B cell (primary cell): ENCODE data around the gene RADX. TPM values are rescaled to one million over a fixed set of nuclear protein-coding genes. Genes with fewer than 3 reads are reported as not detected.
A peak's percentile ranks its signal among the peaks of the same experiment; 100 is the strongest.
"Not testable (repeated sequence)": the region's sequence is repeated elsewhere in the genome, so short reads cannot be mapped to it uniquely, and the experiment has no call there.

Experiments used
- ATAC-seq: fragments of 200-7000 bp; cut with Tn5 transposase; one replicate; pipeline ENCODE4 v1.10.0; 2021; ENCODE audit warnings: low read depth, mild to moderate bottlenecking, moderate number of reproducible peaks, moderate library complexity
- CTCF ChIA-PET: fragments of 350-600 bp; sonication (Branson Sonifier 250); formaldehyde crosslinking; loops from one replicate; lab custom pipeline; 2021; ENCODE audit warnings: antibody characterized with exemption, inconsistent platforms; lab: Charles Lee
- POLR2A ChIA-PET: fragments of 350-600 bp; sonication (Branson Sonifier 250); formaldehyde crosslinking; loops from one replicate; lab custom pipeline; 2021; ENCODE audit warnings: antibody characterized with exemption; lab: Charles Lee
- DNase-seq: peaks from one replicate; pipeline ENCODE4 v3.0.0; 2013
- H2AFZ ChIP-seq: 2 replicates; pipeline ENCODE4 v1.6.1; 2012; ENCODE audit warnings: mild to moderate bottlenecking, low read depth, low read length; ENCODE audit not compliant: insufficient read depth, poor library complexity, severe bottlenecking
- H3K27ac ChIP-seq, 2 donors: 1 replicate in 1 of 2; 2 replicates in 1 of 2; pipeline ENCODE4 v1.5.1; 2012 to 2013; ENCODE audit warnings: low read length in 2 of 2, mild to moderate bottlenecking in 2 of 2, moderate library complexity in 1 of 2
- H3K27me3 ChIP-seq, 4 experiments: fragments of 200-600 bp in 1 of 4; sonication (generic) in 1 of 4; replicated peaks in 1 of 4; 1 replicate in 2 of 4; 2 replicates in 2 of 4; pipeline versions ENCODE4 v1.6.1 to v1.7.0; 2013 to 2016; ENCODE audit warnings: low read length in 3 of 4, mild to moderate bottlenecking in 2 of 4, mixed read lengths in 1 of 4, moderate library complexity in 1 of 4; ENCODE audit not compliant: insufficient read depth in 4 of 4, control insufficient read depth in 3 of 4; ENCODE audit errors: control extremely low read depth in 1 of 4
- H3K36me3 ChIP-seq, 2 experiments: replicated peaks in 1 of 2; 1 replicate in 1 of 2; 2 replicates in 1 of 2; pipeline versions ENCODE4 v1.6.1 to v1.7.1; 2013; ENCODE audit warnings: low read length in 1 of 2; ENCODE audit not compliant: insufficient read depth in 2 of 2, control insufficient read depth in 1 of 2; ENCODE audit errors: control extremely low read depth in 1 of 2, extremely low read depth in 1 of 2
- H3K4me1 ChIP-seq, 2 donors: fragments of 200-600 bp in 1 of 2; sonication (generic) in 1 of 2; 1 replicate in 1 of 2; 2 replicates in 1 of 2; pipeline versions ENCODE4 v1.5.1 to v1.6.1; 2013 to 2017; ENCODE audit warnings: low read length in 2 of 2; ENCODE audit not compliant: control insufficient read depth in 2 of 2, insufficient read depth in 2 of 2
- H3K4me2 ChIP-seq: replicated peaks from 2 replicates; pipeline ENCODE3; 2012; ENCODE audit warnings: mild to moderate bottlenecking, low read depth, low read length; ENCODE audit not compliant: poor library complexity, severe bottlenecking
- H3K4me3 ChIP-seq, 5 experiments: fragments of 200-600 bp in 1 of 5; sonication (generic) in 1 of 5; 1 replicate in 3 of 5; 2 replicates in 2 of 5; pipeline versions ENCODE4 v1.5.1 to v1.7.0; 2011 to 2016; ENCODE audit warnings: low read length in 4 of 5, mild to moderate bottlenecking in 4 of 5, low read depth in 2 of 5, control low read depth in 1 of 5, moderate library complexity in 1 of 5; ENCODE audit not compliant: insufficient read depth in 1 of 5; ENCODE audit errors: control extremely low read depth in 1 of 5, extremely low read depth in 1 of 5
- H3K79me2 ChIP-seq: fragments of 200-600 bp; sonication (generic); one replicate; pipeline ENCODE4 v1.6.0; 2016; ENCODE audit warnings: low read length; ENCODE audit not compliant: control insufficient read depth, insufficient read depth
- H3K9ac ChIP-seq: fragments of 200-600 bp; sonication (generic); 2 replicates; pipeline ENCODE4 v1.6.1; 2017; ENCODE audit warnings: mild to moderate bottlenecking, low read length, moderate library complexity
- H3K9me3 ChIP-seq, 3 donors: one replicate each; pipeline versions ENCODE4 v1.6.1 to v1.7.1; 2013; ENCODE audit warnings: low read length in 2 of 3; ENCODE audit not compliant: control insufficient read depth in 2 of 3, insufficient read depth in 1 of 3; ENCODE audit errors: control extremely low read depth in 1 of 3
- H4K20me1 ChIP-seq: 2 replicates; pipeline ENCODE4 v1.6.0; 2012; ENCODE audit warnings: mild to moderate bottlenecking, low read length; ENCODE audit not compliant: insufficient read depth, control insufficient read depth, poor library complexity, severe bottlenecking
- H3K27ac Mint-ChIP-seq: one replicate; pipeline ENCODE4 v1.8.0; 2021; ENCODE audit warnings: mixed read lengths
- H3K27me3 Mint-ChIP-seq: one replicate; pipeline ENCODE4 v1.8.0; 2021; ENCODE audit warnings: mixed read lengths
- H3K4me1 Mint-ChIP-seq: one replicate; pipeline ENCODE4 v1.8.0; 2021; ENCODE audit warnings: mixed read lengths
- H3K4me3 Mint-ChIP-seq: one replicate; pipeline ENCODE4 v1.8.0; 2021; ENCODE audit warnings: mixed read lengths
- H3K9me3 Mint-ChIP-seq: one replicate; pipeline ENCODE4 v1.8.0; 2022; ENCODE audit warnings: mixed read lengths; ENCODE audit not compliant: insufficient read depth
- EZH2 ChIP-seq: IDR thresholded peaks from 2 replicates; pipeline ENCODE4 v1.6.1; 2012; ENCODE audit warnings: borderline replicate concordance, low read depth, mild to moderate bottlenecking, moderate library complexity, low read length; ENCODE audit not compliant: insufficient read depth, poor library complexity, severe bottlenecking
- WGBS: methylation state at CpG from one replicate; pipeline ENCODE4 v1.1.5; 2013; ENCODE audit warnings: missing lambda C conversion rate; ENCODE audit not compliant: insufficient coverage; 5-methylcytosine and 5-hydroxymethylcytosine counted together
- intact Hi-C: fragments of 100-400 bp; cut with micrococcal nuclease; formaldehyde crosslinking; loops from one replicate; pipeline ENCODE4 v1.10.0; 2022
- polyA plus RNA-seq: library from polyadenylated mRNA; depleted of rRNA; stranded (reverse); fragments of >200 nt; gene quantifications from 2 replicates; pipeline ENCODE4 v1.2.3, GENCODE V29; 2012
- total RNA-seq, 2 donors: library from RNA; stranded (reverse); fragments of 120-200 nt in 1 of 2; gene quantifications; 1 replicate in 1 of 2; 2 replicates in 1 of 2; pipeline versions ENCODE4 v1.2.3 to v1.2.4, GENCODE V29; 2013 to 2022
- TF ChIP-seq, protein P1 (sequence below): fragments of 200-600 bp; IDR thresholded peaks from one replicate; pipeline ENCODE4 v1.8.0; 2022; ENCODE audit warnings: antibody characterized with exemption, mild to moderate bottlenecking

Gene RADX
- total and polyA plus RNA-seq, 2 donors (not counting 1 experiment from before 2014, with no cell fraction given) = 7.9 to 15.3 TPM

DNA sequence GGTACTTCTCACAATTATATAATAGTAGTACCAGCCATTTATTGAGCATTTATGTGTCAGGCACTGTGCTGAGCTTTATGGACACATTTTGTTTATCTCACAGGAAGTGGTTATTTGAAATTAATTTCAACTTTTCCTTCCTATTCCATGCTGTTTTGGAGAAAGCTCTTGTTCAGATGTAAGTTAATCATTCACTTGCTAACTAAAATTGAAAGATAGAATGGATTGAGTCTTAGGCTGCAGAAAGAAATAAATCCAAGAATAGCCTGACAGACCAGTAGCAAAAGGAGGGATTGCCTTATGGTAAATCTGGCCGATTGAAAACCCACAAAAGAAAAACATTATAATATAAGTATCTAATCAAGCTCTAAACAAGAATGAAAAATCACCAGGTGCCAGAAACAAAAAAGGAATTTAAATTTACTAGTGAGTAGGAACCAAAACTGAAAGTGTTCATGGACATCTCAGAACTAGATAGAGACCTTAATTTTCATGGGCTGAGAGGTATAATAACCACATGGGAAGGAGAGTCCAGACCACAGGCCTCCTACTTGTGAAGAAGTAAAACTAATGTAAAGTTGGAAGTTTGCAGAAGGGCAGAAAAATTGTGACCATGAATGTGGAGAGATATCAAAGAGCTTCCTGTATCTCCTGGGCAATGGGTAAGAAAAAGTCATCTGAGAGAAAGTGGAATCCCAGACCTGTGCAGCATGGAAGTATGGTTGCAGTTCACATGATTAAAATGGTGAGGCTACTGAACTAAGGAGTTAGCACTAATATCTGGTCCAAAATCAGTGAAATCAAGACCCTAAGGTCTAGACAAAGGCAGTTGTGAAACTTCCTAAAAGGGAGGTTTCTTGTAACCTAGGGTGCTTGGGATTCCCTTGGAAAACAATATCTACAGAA, 38.0 kb downstream of the RADX start:
- ATAC-seq (no peak), DNase-seq (no peak)
- no CpG with 5 or more reads among the region's 1 CpG for whole genome bisulfite sequencing
- no peak overlapping the region for H3K4me2 ChIP-seq
- H4K20me1 ChIP-seq = no peaks in the 10 kb centered on the region
- no peak overlapping the region for H3K4me3 ChIP-seq
- H3K36me3 ChIP-seq = no peaks in the 10 kb centered on the region
- H3K4me1 Mint-ChIP-seq = peaks cover 4% of the 10 kb centered on the region
- no peaks in the 10 kb centered on the region for H3K79me2 ChIP-seq
- no peak for TF ChIP-seq EZH2
- TF ChIP-seq, protein P1, sequence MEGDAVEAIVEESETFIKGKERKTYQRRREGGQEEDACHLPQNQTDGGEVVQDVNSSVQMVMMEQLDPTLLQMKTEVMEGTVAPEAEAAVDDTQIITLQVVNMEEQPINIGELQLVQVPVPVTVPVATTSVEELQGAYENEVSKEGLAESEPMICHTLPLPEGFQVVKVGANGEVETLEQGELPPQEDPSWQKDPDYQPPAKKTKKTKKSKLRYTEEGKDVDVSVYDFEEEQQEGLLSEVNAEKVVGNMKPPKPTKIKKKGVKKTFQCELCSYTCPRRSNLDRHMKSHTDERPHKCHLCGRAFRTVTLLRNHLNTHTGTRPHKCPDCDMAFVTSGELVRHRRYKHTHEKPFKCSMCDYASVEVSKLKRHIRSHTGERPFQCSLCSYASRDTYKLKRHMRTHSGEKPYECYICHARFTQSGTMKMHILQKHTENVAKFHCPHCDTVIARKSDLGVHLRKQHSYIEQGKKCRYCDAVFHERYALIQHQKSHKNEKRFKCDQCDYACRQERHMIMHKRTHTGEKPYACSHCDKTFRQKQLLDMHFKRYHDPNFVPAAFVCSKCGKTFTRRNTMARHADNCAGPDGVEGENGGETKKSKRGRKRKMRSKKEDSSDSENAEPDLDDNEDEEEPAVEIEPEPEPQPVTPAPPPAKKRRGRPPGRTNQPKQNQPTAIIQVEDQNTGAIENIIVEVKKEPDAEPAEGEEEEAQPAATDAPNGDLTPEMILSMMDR = no peak
- ChIA-PET CTCF (interaction anchor here (0.7 kb wide), 1 partner anchor 17 kb away, joined by 3 read pairs; no protein-coding TSS in a partner anchor), POLR2A (no interaction called here)
- no peaks in the 10 kb centered on the region for H3K27me3 ChIP-seq
- H3K27ac Mint-ChIP-seq = peak overlapping the region; percentile 11
- H3K9ac ChIP-seq = no peak overlapping the region
- H3K9me3 ChIP-seq = no peaks in the 10 kb centered on the region
- H3K27me3 Mint-ChIP-seq = no peaks in the 10 kb centered on the region
- no peaks in the 10 kb centered on the region for H3K4me1 ChIP-seq
- H3K27ac ChIP-seq = no peak overlapping the region
- H2AFZ ChIP-seq = no peak overlapping the region
- no peak overlapping the region for H3K4me3 Mint-ChIP-seq
- intact Hi-C loops = no loop called here
- H3K9me3 Mint-ChIP-seq = no peaks in the 10 kb centered on the region

DNA sequence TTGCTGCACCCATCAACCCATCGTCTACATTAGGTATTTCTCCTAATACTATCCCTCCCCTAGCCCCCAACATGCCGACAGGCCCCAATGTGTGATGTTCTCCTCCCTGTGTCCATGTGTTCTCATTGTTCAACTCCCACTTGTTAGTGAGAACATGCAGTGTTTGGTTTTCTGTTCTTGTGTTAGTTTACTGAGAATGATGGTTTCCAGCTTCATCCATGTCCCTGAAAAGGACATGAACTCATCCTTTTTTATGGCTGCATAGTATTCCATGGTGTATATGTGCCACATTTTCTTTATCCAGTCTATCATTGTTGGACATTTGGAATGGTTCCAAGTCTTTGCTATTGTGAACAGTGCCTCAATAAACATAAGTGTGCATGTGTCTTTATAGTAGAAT, 41.8 kb downstream of the RADX start:
- POLR2A ChIA-PET, H3K27ac Mint-ChIP-seq: not testable (repeated sequence)

More for the DNA sequence above, 41.8 kb downstream of the RADX start:
- H3K4me2 ChIP-seq, H3K4me3 ChIP-seq, H3K27ac ChIP-seq, H3K4me1 Mint-ChIP-seq, H3K9me3 Mint-ChIP-seq, H3K36me3 ChIP-seq, H2AFZ ChIP-seq, H3K9ac ChIP-seq, H3K4me1 ChIP-seq, H3K9me3 ChIP-seq, CTCF ChIA-PET, H3K4me3 Mint-ChIP-seq, H3K27me3 Mint-ChIP-seq, H3K27me3 ChIP-seq, intact Hi-C loops, H3K79me2 ChIP-seq, ATAC-seq, H4K20me1 ChIP-seq, DNase-seq: not testable (repeated sequence)
- no CpG with 5 or more reads among the region's 2 CpGs for whole genome bisulfite sequencing
